Measurements from ENCODE around the gene C14orf93. TPM values are rescaled to one million over a fixed set of nuclear protein-coding genes. Genes with fewer than 3 reads are reported as not detected.
A peak's percentile ranks its signal among the peaks of the same experiment; 100 is the strongest.

The C14orf93 gene
- total RNA-seq, 4 donors from 2014 or later, result 11.0 to 34.4 (median 19.8) TPM

- DNase-seq, result peak in 1 of 3 donors; percentile 34
- Histone ChIP-seq H3K36me3 (no peaks in the 10 kb centered on the region), H3K4me3 (no peak overlapping the region), H3K27me3 (no peaks in the 10 kb centered on the region), H3K27ac (no peak overlapping the region), H3K9me3 (no peaks in the 10 kb centered on the region), H3K4me1 (peaks cover 0 to 7% (median 0%) of the 10 kb centered on the region in 4 donors)
- TF ChIP-seq POLR2A (IDR thresholded peaks at IDR 0.05) (no peak), CTCF (IDR thresholded peaks at IDR 0.05) (no peak)
Observed at GRCh38 chr14:23047034-23047634, 37.2 kb upstream of the C14orf93 start.

- no peaks in the 10 kb centered on the region for H3K27me3 ChIP-seq
- H3K9me3 ChIP-seq, result no peaks in the 10 kb centered on the region
- H3K27ac ChIP-seq, result no peak overlapping the region
- H3K4me1 ChIP-seq, result peaks cover 0 to 7% (median 0%) of the 10 kb centered on the region in 4 donors
- DNase-seq, result peak in 1 of 3 donors; percentile 20
- no peak overlapping the region for H3K4me3 ChIP-seq
- TF ChIP-seq CTCF (IDR thresholded peaks at IDR 0.05), result no peak
- no peak for TF ChIP-seq POLR2A (IDR thresholded peaks at IDR 0.05)
- H3K36me3 ChIP-seq, result no peaks in the 10 kb centered on the region
Observed at GRCh38 chr14:23045419-23046357, 35.7 kb upstream of the C14orf93 start.

GRCh38 chr14:23044840-23045239, 34.9 kb upstream of the C14orf93 start:
- Histone ChIP-seq H3K9me3 (no peaks in the 10 kb centered on the region), H3K4me3 (no peak overlapping the region), H3K4me1 (peaks cover 0 to 7% (median 0%) of the 10 kb centered on the region in 4 donors), H3K27me3 (no peaks in the 10 kb centered on the region), H3K36me3 (no peaks in the 10 kb centered on the region), H3K27ac (no peak overlapping the region)
- DNase-seq, result no peak
- TF ChIP-seq POLR2A (IDR thresholded peaks at IDR 0.05) (no peak), CTCF (IDR thresholded peaks at IDR 0.05) (no peak)

GRCh38 chr14:23043754-23044153, 33.8 kb upstream of the C14orf93 start:
- peaks cover 0 to 7% (median 0%) of the 10 kb centered on the region in 4 donors for H3K4me1 ChIP-seq
- no peak overlapping the region for H3K4me3 ChIP-seq
- H3K27ac ChIP-seq, result no peak overlapping the region
- no peaks in the 10 kb centered on the region for H3K9me3 ChIP-seq
- peak in 1 of 3 donors; percentile 16 for DNase-seq
- no peaks in the 10 kb centered on the region for H3K36me3 ChIP-seq
- TF ChIP-seq CTCF (IDR thresholded peaks at IDR 0.05), result no peak
- no peak for TF ChIP-seq POLR2A (IDR thresholded peaks at IDR 0.05)
- no peaks in the 10 kb centered on the region for H3K27me3 ChIP-seq

GRCh38 chr14:23043145-23043544, 33.2 kb upstream of the C14orf93 start:
- TF ChIP-seq POLR2A (IDR thresholded peaks at IDR 0.05) (no peak), CTCF (IDR thresholded peaks at IDR 0.05) (no peak)
- Histone ChIP-seq H3K36me3 (no peaks in the 10 kb centered on the region), H3K4me1 (peaks cover 0 to 7% (median 0%) of the 10 kb centered on the region in 4 donors), H3K9me3 (no peaks in the 10 kb centered on the region), H3K27me3 (no peaks in the 10 kb centered on the region), H3K27ac (no peak overlapping the region), H3K4me3 (no peak overlapping the region)
- peak in 1 of 3 donors; percentile 16 for DNase-seq
